Measurements from ENCODE around the gene ZSWIM1.

- TF ChIP-seq CTCF (IDR thresholded peaks at IDR 0.05; ENCODE audit: low read depth, low read length) = no peak
- TF ChIP-seq EZH2phosphoT487 (IDR thresholded peaks at IDR 0.05; ENCODE audit: low read depth) = no peak
Observed at GRCh38 chr20:45912344-45912682, 31.3 kb downstream of the ZSWIM1 start.
